ENCODE measurements around the gene OR9G4. TPM values are rescaled to one million over a fixed set of nuclear protein-coding genes. Genes with fewer than 3 reads are reported as not detected.

Gene OR9G4
- total and polyA plus RNA-seq, 4 donors: not detected

DNA sequence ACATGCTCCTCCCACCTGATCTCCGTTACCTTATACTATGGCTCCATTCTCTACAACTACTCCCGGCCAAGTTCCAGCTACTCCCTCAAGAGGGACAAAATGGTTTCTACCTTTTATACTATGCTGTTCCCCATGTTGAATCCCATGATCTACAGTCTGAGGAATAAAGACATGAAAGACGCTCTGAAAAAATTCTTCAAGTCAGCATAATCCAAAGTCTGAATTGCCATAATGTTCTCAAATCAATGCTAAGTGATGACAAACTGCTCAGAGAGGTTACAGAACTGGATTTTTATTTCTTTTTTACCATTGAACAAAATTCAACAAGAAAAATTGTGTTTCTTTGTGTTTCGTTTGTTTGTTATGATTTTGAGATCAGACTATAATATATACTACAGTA is 7.6 kb downstream of the OR9G4 start:
- no peak overlapping the region for H3K4me3 ChIP-seq (ENCODE audit: low read depth in 1 of 3, low read length in 3 of 3)
- H3K27ac ChIP-seq (ENCODE audit: low read depth in 1 of 2, low read length in 2 of 2): no peak overlapping the region
- H3K27me3 ChIP-seq (ENCODE audit: control insufficient read depth in 4 of 4, insufficient read depth in 4 of 4, low read length in 3 of 4): no peaks in the 10 kb centered on the region
- H3K36me3 ChIP-seq (ENCODE audit: control insufficient read depth in 4 of 4, insufficient read depth in 3 of 4, low read depth in 1 of 4, low read length in 3 of 4): no peaks in the 10 kb centered on the region
- H3K4me1 ChIP-seq (ENCODE audit: control insufficient read depth in 4 of 4, insufficient read depth in 4 of 4, low read length in 3 of 4): no peaks in the 10 kb centered on the region
- TF ChIP-seq HNF4G (IDR thresholded peaks at IDR 0.05) (no peak), YY1 (IDR thresholded peaks at IDR 0.05) (no peak)
- H3K9me3 ChIP-seq (ENCODE audit: control insufficient read depth in 4 of 4, low read length in 3 of 4): peaks cover 0 to 3% (median 0%) of the 10 kb centered on the region in 4 donors
- 73% methylated on average over 4 of the region's 4 CpGs for WGBS
- no peak overlapping the region for H3K9ac ChIP-seq (ENCODE audit: low read depth in 1 of 2, low read length in 2 of 2)
- no peak for DNase-seq (ENCODE audit: low spot score)

DNA sequence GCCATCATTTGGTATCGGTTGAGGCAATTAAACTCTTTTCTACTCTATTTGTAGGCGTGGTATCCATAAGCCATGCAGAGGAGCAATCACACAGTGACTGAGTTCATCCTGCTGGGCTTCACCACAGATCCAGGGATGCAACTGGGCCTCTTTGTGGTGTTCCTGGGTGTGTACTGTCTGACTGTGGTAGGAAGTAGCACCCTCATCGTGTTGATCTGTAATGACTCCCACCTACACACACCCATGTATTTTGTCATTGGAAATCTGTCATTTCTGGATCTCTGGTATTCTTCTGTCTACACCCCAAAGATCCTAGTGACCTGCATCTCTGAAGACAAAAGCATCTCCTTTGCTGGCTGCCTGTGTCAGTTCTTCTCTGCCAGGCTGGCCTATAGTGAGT is 8.4 kb downstream of the OR9G4 start:
- Histone ChIP-seq H3K9ac (ENCODE audit: low read depth in 1 of 2, low read length in 2 of 2) (no peak overlapping the region), H3K4me3 (ENCODE audit: low read depth in 1 of 3, low read length in 3 of 3) (no peak overlapping the region), H3K4me1 (ENCODE audit: control insufficient read depth in 4 of 4, insufficient read depth in 4 of 4, low read length in 3 of 4) (no peaks in the 10 kb centered on the region), H3K27me3 (ENCODE audit: control insufficient read depth in 4 of 4, insufficient read depth in 4 of 4, low read length in 3 of 4) (no peaks in the 10 kb centered on the region), H3K9me3 (ENCODE audit: control insufficient read depth in 4 of 4, low read length in 3 of 4) (peaks cover 0 to 3% (median 0%) of the 10 kb centered on the region in 4 donors), H3K36me3 (ENCODE audit: control insufficient read depth in 4 of 4, insufficient read depth in 3 of 4, low read depth in 1 of 4, low read length in 3 of 4) (no peaks in the 10 kb centered on the region), H3K27ac (ENCODE audit: low read depth in 1 of 2, low read length in 2 of 2) (no peak overlapping the region)
- TF ChIP-seq RAD21 (IDR thresholded peaks at IDR 0.05) (no peak), HNF4A (conservative IDR thresholded peaks at IDR 0.05) (no peak), HNF4G (IDR thresholded peaks at IDR 0.05) (no peak), FOXA1 (IDR thresholded peaks at IDR 0.05) (no peak), RXRA (IDR thresholded peaks at IDR 0.05) (no peak), GABPA (IDR thresholded peaks at IDR 0.05 in 1 of 2, conservative IDR thresholded peaks at IDR 0.05 in 1 of 2) (no peak), NR2F2 (IDR thresholded peaks at IDR 0.05) (no peak), TAF1 (conservative IDR thresholded peaks at IDR 0.05) (no peak), EGR1 (IDR thresholded peaks at IDR 0.05; ENCODE audit: low read depth in 2 of 2) (no peak), SP1 (IDR thresholded peaks at IDR 0.05) (no peak), JUND (IDR thresholded peaks at IDR 0.05) (no peak), YY1 (IDR thresholded peaks at IDR 0.05) (no peak), FOXA2 (IDR thresholded peaks at IDR 0.05) (no peak)
- TF ChIP-seq, protein P1, sequence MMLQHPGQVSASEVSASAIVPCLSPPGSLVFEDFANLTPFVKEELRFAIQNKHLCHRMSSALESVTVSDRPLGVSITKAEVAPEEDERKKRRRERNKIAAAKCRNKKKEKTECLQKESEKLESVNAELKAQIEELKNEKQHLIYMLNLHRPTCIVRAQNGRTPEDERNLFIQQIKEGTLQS (IDR thresholded peaks at IDR 0.05): no peak
- TF ChIP-seq, protein P2, sequence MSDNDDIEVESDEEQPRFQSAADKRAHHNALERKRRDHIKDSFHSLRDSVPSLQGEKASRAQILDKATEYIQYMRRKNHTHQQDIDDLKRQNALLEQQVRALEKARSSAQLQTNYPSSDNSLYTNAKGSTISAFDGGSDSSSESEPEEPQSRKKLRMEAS (IDR thresholded peaks at IDR 0.05): no peak
- TF ChIP-seq, protein P3, sequence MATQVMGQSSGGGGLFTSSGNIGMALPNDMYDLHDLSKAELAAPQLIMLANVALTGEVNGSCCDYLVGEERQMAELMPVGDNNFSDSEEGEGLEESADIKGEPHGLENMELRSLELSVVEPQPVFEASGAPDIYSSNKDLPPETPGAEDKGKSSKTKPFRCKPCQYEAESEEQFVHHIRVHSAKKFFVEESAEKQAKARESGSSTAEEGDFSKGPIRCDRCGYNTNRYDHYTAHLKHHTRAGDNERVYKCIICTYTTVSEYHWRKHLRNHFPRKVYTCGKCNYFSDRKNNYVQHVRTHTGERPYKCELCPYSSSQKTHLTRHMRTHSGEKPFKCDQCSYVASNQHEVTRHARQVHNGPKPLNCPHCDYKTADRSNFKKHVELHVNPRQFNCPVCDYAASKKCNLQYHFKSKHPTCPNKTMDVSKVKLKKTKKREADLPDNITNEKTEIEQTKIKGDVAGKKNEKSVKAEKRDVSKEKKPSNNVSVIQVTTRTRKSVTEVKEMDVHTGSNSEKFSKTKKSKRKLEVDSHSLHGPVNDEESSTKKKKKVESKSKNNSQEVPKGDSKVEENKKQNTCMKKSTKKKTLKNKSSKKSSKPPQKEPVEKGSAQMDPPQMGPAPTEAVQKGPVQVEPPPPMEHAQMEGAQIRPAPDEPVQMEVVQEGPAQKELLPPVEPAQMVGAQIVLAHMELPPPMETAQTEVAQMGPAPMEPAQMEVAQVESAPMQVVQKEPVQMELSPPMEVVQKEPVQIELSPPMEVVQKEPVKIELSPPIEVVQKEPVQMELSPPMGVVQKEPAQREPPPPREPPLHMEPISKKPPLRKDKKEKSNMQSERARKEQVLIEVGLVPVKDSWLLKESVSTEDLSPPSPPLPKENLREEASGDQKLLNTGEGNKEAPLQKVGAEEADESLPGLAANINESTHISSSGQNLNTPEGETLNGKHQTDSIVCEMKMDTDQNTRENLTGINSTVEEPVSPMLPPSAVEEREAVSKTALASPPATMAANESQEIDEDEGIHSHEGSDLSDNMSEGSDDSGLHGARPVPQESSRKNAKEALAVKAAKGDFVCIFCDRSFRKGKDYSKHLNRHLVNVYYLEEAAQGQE (IDR thresholded peaks at IDR 0.05): no peak
- TF ChIP-seq, protein P4, sequence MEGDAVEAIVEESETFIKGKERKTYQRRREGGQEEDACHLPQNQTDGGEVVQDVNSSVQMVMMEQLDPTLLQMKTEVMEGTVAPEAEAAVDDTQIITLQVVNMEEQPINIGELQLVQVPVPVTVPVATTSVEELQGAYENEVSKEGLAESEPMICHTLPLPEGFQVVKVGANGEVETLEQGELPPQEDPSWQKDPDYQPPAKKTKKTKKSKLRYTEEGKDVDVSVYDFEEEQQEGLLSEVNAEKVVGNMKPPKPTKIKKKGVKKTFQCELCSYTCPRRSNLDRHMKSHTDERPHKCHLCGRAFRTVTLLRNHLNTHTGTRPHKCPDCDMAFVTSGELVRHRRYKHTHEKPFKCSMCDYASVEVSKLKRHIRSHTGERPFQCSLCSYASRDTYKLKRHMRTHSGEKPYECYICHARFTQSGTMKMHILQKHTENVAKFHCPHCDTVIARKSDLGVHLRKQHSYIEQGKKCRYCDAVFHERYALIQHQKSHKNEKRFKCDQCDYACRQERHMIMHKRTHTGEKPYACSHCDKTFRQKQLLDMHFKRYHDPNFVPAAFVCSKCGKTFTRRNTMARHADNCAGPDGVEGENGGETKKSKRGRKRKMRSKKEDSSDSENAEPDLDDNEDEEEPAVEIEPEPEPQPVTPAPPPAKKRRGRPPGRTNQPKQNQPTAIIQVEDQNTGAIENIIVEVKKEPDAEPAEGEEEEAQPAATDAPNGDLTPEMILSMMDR (IDR thresholded peaks at IDR 0.05; ENCODE audit: low read depth, low read length, missing input control): no peak
- TF ChIP-seq, protein P5, sequence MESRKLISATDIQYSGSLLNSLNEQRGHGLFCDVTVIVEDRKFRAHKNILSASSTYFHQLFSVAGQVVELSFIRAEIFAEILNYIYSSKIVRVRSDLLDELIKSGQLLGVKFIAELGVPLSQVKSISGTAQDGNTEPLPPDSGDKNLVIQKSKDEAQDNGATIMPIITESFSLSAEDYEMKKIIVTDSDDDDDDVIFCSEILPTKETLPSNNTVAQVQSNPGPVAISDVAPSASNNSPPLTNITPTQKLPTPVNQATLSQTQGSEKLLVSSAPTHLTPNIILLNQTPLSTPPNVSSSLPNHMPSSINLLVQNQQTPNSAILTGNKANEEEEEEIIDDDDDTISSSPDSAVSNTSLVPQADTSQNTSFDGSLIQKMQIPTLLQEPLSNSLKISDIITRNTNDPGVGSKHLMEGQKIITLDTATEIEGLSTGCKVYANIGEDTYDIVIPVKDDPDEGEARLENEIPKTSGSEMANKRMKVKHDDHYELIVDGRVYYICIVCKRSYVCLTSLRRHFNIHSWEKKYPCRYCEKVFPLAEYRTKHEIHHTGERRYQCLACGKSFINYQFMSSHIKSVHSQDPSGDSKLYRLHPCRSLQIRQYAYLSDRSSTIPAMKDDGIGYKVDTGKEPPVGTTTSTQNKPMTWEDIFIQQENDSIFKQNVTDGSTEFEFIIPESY (IDR thresholded peaks at IDR 0.05): no peak
- no peak for DNase-seq (ENCODE audit: low spot score)
- WGBS: 71% methylated on average over 3 of the region's 3 CpGs
